Measurements from ENCODE around the gene SGO2.
A peak's percentile ranks its signal among the peaks of the same experiment; 100 is the strongest.

DNA sequence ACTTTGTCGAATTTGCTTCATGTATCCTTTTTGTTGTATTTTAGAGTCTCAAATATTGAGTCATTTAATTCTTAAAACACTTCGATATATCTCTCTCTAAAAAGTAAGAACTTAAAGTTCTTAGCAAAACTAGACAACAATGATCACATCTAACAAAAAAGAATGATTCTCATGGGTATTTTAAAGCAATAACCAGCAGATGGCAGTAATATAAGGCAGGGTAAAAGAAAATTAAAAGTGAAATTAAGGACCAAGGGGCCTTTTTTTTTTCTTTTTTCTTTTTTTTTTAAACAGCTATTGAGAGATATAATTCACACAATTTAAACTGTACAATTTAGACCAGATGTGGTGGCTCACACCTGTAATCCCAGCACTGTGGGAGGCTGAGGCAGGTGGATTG, 50.0 kb downstream of the SGO2 start:
- TF ChIP-seq, protein P1, sequence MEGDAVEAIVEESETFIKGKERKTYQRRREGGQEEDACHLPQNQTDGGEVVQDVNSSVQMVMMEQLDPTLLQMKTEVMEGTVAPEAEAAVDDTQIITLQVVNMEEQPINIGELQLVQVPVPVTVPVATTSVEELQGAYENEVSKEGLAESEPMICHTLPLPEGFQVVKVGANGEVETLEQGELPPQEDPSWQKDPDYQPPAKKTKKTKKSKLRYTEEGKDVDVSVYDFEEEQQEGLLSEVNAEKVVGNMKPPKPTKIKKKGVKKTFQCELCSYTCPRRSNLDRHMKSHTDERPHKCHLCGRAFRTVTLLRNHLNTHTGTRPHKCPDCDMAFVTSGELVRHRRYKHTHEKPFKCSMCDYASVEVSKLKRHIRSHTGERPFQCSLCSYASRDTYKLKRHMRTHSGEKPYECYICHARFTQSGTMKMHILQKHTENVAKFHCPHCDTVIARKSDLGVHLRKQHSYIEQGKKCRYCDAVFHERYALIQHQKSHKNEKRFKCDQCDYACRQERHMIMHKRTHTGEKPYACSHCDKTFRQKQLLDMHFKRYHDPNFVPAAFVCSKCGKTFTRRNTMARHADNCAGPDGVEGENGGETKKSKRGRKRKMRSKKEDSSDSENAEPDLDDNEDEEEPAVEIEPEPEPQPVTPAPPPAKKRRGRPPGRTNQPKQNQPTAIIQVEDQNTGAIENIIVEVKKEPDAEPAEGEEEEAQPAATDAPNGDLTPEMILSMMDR (IDR thresholded peaks at IDR 0.05), result peak in 1 of 4 experiments; percentile 8
- no peak for TF ChIP-seq POLR2A (IDR thresholded peaks at IDR 0.05)
